IMR-90 (cell line): ENCODE measurements around the gene ST8SIA2. TPM values are rescaled to one million over a fixed set of nuclear protein-coding genes. Genes with fewer than 3 reads are reported as not detected.

Experiments
- ATAC-seq: fragments of 200-7000 bp; cut with Tn5 transposase; 2 replicates; pipeline ENCODE4 v1.9.1; 2020; ENCODE audit warnings: low read depth, mild to moderate bottlenecking, moderate library complexity
- BruUV-seq: library from RNA; stranded (reverse); fragments of 400-500 nt; replicated peaks from 2 replicates; lab custom pipeline; 2021; lab: Mats Ljungman, UMichigan
- CTCF ChIA-PET: fragments of 300-600 bp; formaldehyde crosslinking; extraction: SDS; loops from one replicate; lab custom pipeline; 2021; ENCODE audit warnings: antibody characterized with exemption; lab: Yijun Ruan, JAX
- POLR2A ChIA-PET: fragments of 300-600 bp; sonication (Branson Sonifier 250); formaldehyde crosslinking; loops from one replicate; lab custom pipeline; 2022; ENCODE audit warnings: antibody characterized with exemption; ENCODE audit not compliant: unreplicated experiment; lab: Charles Lee
- DNase-seq: peaks from one replicate; pipeline ENCODE4 v3.0.0; 2013
- H2AFZ ChIP-seq: replicated peaks from 2 replicates; pipeline ENCODE3; 2013; ENCODE audit warnings: low read length, mild to moderate bottlenecking; ENCODE audit not compliant: poor library complexity
- H2AK5ac ChIP-seq: 2 replicates; pipeline ENCODE4 v1.6.1; 2013; ENCODE audit warnings: low read depth, low read length, inconsistent platforms
- H2AK9ac ChIP-seq: replicated peaks from 2 replicates; pipeline ENCODE3; 2013; ENCODE audit warnings: mild to moderate bottlenecking, low read depth, low read length, moderate library complexity; ENCODE audit not compliant: poor library complexity
- H2BK120ac ChIP-seq: 2 replicates; pipeline ENCODE4 v1.6.1; 2013; ENCODE audit warnings: low read depth, low read length, inconsistent platforms
- H2BK15ac ChIP-seq: 3 replicates; pipeline ENCODE4 v1.6.1; 2013; ENCODE audit warnings: low read depth, low read length, inconsistent platforms
- H2BK20ac ChIP-seq: 2 replicates; pipeline ENCODE4 v1.6.1; 2013; ENCODE audit warnings: low read depth, mild to moderate bottlenecking, inconsistent platforms, low read length, moderate library complexity
- H2BK5ac ChIP-seq: 2 replicates; pipeline ENCODE4 v1.6.1; 2013; ENCODE audit warnings: mild to moderate bottlenecking, low read depth, low read length, inconsistent platforms; ENCODE audit not compliant: poor library complexity, severe bottlenecking
- H3K14ac ChIP-seq: replicated peaks from 2 replicates; pipeline ENCODE4 v1.6.1; 2013; ENCODE audit warnings: low read depth, low read length, inconsistent platforms
- H3K18ac ChIP-seq: 2 replicates; pipeline ENCODE4 v1.6.1; 2013; ENCODE audit warnings: low read depth, low read length, control low read depth
- H3K23ac ChIP-seq: 2 replicates; pipeline ENCODE4 v1.6.1; 2013; ENCODE audit warnings: low read depth, low read length, inconsistent platforms
- H3K27ac ChIP-seq: 2 replicates; pipeline ENCODE4 v1.5.1; 2013; ENCODE audit warnings: mild to moderate bottlenecking, control low read depth, low read length; ENCODE audit not compliant: insufficient read depth
- H3K27me3 ChIP-seq: 2 replicates; pipeline ENCODE4 v1.6.1; 2013; ENCODE audit warnings: low read length; ENCODE audit not compliant: control insufficient read depth, insufficient read depth
- H3K36me3 ChIP-seq: 2 replicates; pipeline ENCODE4 v1.6.1; 2013; ENCODE audit warnings: low read length, mixed read lengths; ENCODE audit not compliant: control insufficient read depth, insufficient read depth
- H3K4ac ChIP-seq: 2 replicates; pipeline ENCODE4 v1.6.1; 2013; ENCODE audit warnings: low read depth, low read length, inconsistent platforms
- H3K4me1 ChIP-seq: 2 replicates; pipeline ENCODE4 v1.6.1; 2013; ENCODE audit warnings: low read length, mixed read lengths; ENCODE audit not compliant: control insufficient read depth, insufficient read depth
- H3K4me2 ChIP-seq: 2 replicates; pipeline ENCODE4 v1.6.1; 2013; ENCODE audit warnings: low read depth, mild to moderate bottlenecking, control low read depth, low read length, moderate library complexity
- H3K4me3 ChIP-seq: 2 replicates; pipeline ENCODE4 v1.5.1; 2013; ENCODE audit warnings: low read depth, mild to moderate bottlenecking, control low read depth, low read length, moderate library complexity; ENCODE audit not compliant: insufficient read depth
- H3K56ac ChIP-seq: 2 replicates; pipeline ENCODE4 v1.6.1; 2013; ENCODE audit warnings: low read length, inconsistent platforms; ENCODE audit not compliant: insufficient read depth; ENCODE audit errors: extremely low read depth
- H3K79me1 ChIP-seq, 2 experiments: 2 replicates each; pipeline ENCODE4 v1.6.1; 2013; ENCODE audit warnings: low read length in 2 of 2, inconsistent platforms in 1 of 2, low read depth in 1 of 2
- H3K9ac ChIP-seq: 2 replicates; pipeline ENCODE4 v1.6.1; 2013; ENCODE audit warnings: low read depth, low read length, control low read depth
- H3K9me1 ChIP-seq: 2 replicates; pipeline ENCODE4 v1.6.1; 2013; ENCODE audit warnings: low read length, inconsistent platforms; ENCODE audit not compliant: insufficient read depth
- H3K9me3 ChIP-seq: 2 replicates; pipeline ENCODE4 v1.6.1; 2013; ENCODE audit warnings: low read length; ENCODE audit not compliant: control insufficient read depth, insufficient read depth
- H4K20me1 ChIP-seq: 2 replicates; pipeline ENCODE4 v1.6.1; 2013; ENCODE audit warnings: low read length, inconsistent platforms; ENCODE audit not compliant: insufficient read depth
- H4K5ac ChIP-seq: 2 replicates; pipeline ENCODE4 v1.6.1; 2013; ENCODE audit warnings: mild to moderate bottlenecking, low read depth, low read length, control low read depth
- H4K8ac ChIP-seq, 2 experiments: 2 replicates each; pipeline ENCODE4 v1.6.1; 2013; ENCODE audit warnings: low read depth in 2 of 2, low read length in 2 of 2, control low read depth in 1 of 2, inconsistent platforms in 1 of 2
- H4K91ac ChIP-seq: 2 replicates; pipeline ENCODE4 v1.6.1; 2013; ENCODE audit warnings: low read depth, low read length, inconsistent platforms; ENCODE audit not compliant: insufficient read depth
- BHLHE40 ChIP-seq: fragments of 150-350 bp; IDR thresholded peaks from 2 replicates; pipeline ENCODE4 v1.6.1; 2016; ENCODE audit warnings: mild to moderate bottlenecking, low read depth, low read length
- MAFK ChIP-seq: IDR thresholded peaks from 2 replicates; pipeline ENCODE4 v1.6.1; 2012; ENCODE audit warnings: low read depth, low read length, improper control_type of control experiment
- MXI1 ChIP-seq: IDR thresholded peaks from 2 replicates; pipeline ENCODE4 v1.6.1; 2012; ENCODE audit warnings: low read depth, mild to moderate bottlenecking, low read length, moderate library complexity, borderline replicate concordance
- WGBS, 2 experiments: methylation state at CpG; one replicate each; pipeline versions ENCODE4 v1.1.5 to v1.1.7; 2013; ENCODE audit warnings: missing lambda C conversion rate in 2 of 2; ENCODE audit not compliant: insufficient read length in 1 of 2; ENCODE audit errors: extremely low coverage in 2 of 2; 5-methylcytosine and 5-hydroxymethylcytosine counted together
- dilution Hi-C: fragments of 300-500 bp; cut with HindIII; formaldehyde crosslinking; loops from one replicate; pipeline ENCODE4 v1.14.3; 2018; ENCODE audit warnings: low sequenced_read_pairs; ENCODE audit not compliant: unreplicated experiment
- in situ Hi-C: fragments of 300-500 bp; cut with MboI; formaldehyde crosslinking; loops from 3 replicates; pipeline ENCODE4 v1.14.3; 2019; ENCODE audit warnings: low sequenced_read_pairs, inconsistent platforms, mixed read lengths
- intact Hi-C: fragments of 100-400 bp; cut with micrococcal nuclease; formaldehyde crosslinking; loops from 2 replicates; pipeline ENCODE4 v1.10.0; 2022
- polyA plus RNA-seq, 3 experiments: library from polyadenylated mRNA; depleted of rRNA; stranded (reverse); fragments of >200 nt; gene quantifications; 2 replicates each; pipeline ENCODE4 v1.2.3, GENCODE V29; 2012; ENCODE audit warnings: low replicate concordance in 1 of 3
- total RNA-seq: library from RNA; depleted of rRNA; stranded (reverse); fragments of >200 nt; gene quantifications from 2 replicates; pipeline ENCODE4 v1.2.3, GENCODE V29; 2012

ST8SIA2 gene
- total and polyA plus RNA-seq, 2 of the 4 experiments (the other 2 are of a cell fraction), result not detected

- Histone ChIP-seq H3K4me3 (no peak overlapping the region), H3K27me3 (no peaks in the 10 kb centered on the region), H3K36me3 (no peaks in the 10 kb centered on the region), H3K14ac (no peak overlapping the region), H3K9me1 (no peaks in the 10 kb centered on the region), H3K4me2 (no peak overlapping the region), H3K18ac (no peak overlapping the region), H3K79me1 (no peaks in the 10 kb centered on the region), H3K9me3 (no peaks in the 10 kb centered on the region), H2AFZ (no peak overlapping the region), H2BK5ac (no peak overlapping the region), H4K5ac (no peak overlapping the region), H3K4me1 (no peaks in the 10 kb centered on the region), H2AK9ac (no peak overlapping the region), H2BK20ac (no peak overlapping the region), H2BK15ac (no peak overlapping the region), H4K20me1 (no peaks in the 10 kb centered on the region), H3K4ac (no peak overlapping the region), H3K56ac (no peak overlapping the region), H4K8ac (no peak overlapping the region), H3K23ac (no peak overlapping the region), H4K91ac (no peak overlapping the region), H2BK120ac (no peak overlapping the region), H2AK5ac (no peak overlapping the region), H3K27ac (no peak overlapping the region), H3K9ac (no peak overlapping the region)
- TF ChIP-seq MXI1, result no peak
- no peak for TF ChIP-seq BHLHE40
- no peak for TF ChIP-seq MAFK
- ChIA-PET POLR2A (no interaction called here), CTCF (no interaction called here)
- DNase-seq, result no peak
- 83% methylated on average over 1 of the region's 5 CpGs; no CpG with 5 or more reads in 1 of the 2 experiments for WGBS, 2 experiments
- dilution Hi-C loops (no loop called here), in situ Hi-C loops (no loop called here), intact Hi-C loops (no loop called here)
- ATAC-seq, result no peak
- BruUV-seq, result no TSS peak
Measured at GRCh38 chr15:92405942-92406341, 12.3 kb downstream of the ST8SIA2 start.
